Retina (tissue), 1 donor: Measurements from ENCODE around the gene FAM111A.

ENCODE experiments used
- DNase-seq: peaks from one replicate; pipeline ENCODE4 v3.0.0-alpha.2; 2016

FAM111A gene

GRCh38 chr11:59201353-59201752, 58.7 kb downstream of the FAM111A start:
- no peak for DNase-seq
